Activated CD8-positive, alpha-beta T cell treated with anti-CD3 and anti-CD28 coated beads, Interleukin-2, amount 10 ng/mL, durations not matched to agents 7 days and 5 days (primary cell): ENCODE measurements around the gene SF3A1. TPM values are rescaled to one million over a fixed set of nuclear protein-coding genes. Genes with fewer than 3 reads are reported as not detected.

Source experiments
- ATAC-seq: fragments of 150-1000 bp; cut with Tn5 transposase; one replicate; pipeline ENCODE4 v1.10.0; 2021; ENCODE audit warnings: moderate library complexity
- CTCF ChIA-PET: fragments of 350-600 bp; sonication (Branson Sonifier 250); formaldehyde crosslinking; loops from one replicate; lab custom pipeline; 2021; ENCODE audit warnings: antibody characterized with exemption; lab: Charles Lee
- POLR2A ChIA-PET: fragments of 350-600 bp; sonication (Branson Sonifier 250); formaldehyde crosslinking; loops from one replicate; lab custom pipeline; 2021; ENCODE audit warnings: antibody characterized with exemption; lab: Charles Lee
- DNase-seq: peaks from one replicate; pipeline ENCODE4 v3.0.0-alpha.2; 2020
- H3K27ac Mint-ChIP-seq: one replicate; pipeline ENCODE4 v1.8.0; 2021; ENCODE audit warnings: mild to moderate bottlenecking, mixed read lengths
- H3K27me3 Mint-ChIP-seq: one replicate; pipeline ENCODE4 v1.8.0; 2021; ENCODE audit warnings: low read depth, mixed read lengths
- H3K36me3 Mint-ChIP-seq: one replicate; pipeline ENCODE4 v1.8.0; 2021; ENCODE audit warnings: low read depth, mixed read lengths
- H3K4me1 Mint-ChIP-seq: one replicate; pipeline ENCODE4 v1.8.0; 2021; ENCODE audit warnings: low read depth, mixed read lengths
- H3K4me3 Mint-ChIP-seq: one replicate; pipeline ENCODE4 v1.8.0; 2021; ENCODE audit warnings: mild to moderate bottlenecking, mixed read lengths
- H3K9me3 Mint-ChIP-seq: one replicate; pipeline ENCODE4 v1.8.0; 2022; ENCODE audit warnings: mixed read lengths; ENCODE audit not compliant: insufficient read depth
- total RNA-seq, 2 experiments: library from RNA; stranded (reverse); gene quantifications; one replicate each; pipeline ENCODE4 v1.2.3, GENCODE V29; 2021

Gene SF3A1
- total RNA-seq, 2 experiments from 2014 or later, result 211 to 246 TPM

GRCh38 chr22:30293026-30293425 lies 63.7 kb downstream of the SF3A1 start:
- ChIA-PET POLR2A (interaction anchor here (0.7 to 10.2 kb wide), 4 partner anchors 11 to 64 kb away, joined by 3 to 117 read pairs (median 20); partner anchors contain the start of genes CCDC157 and SF3A1), CTCF (interaction anchor here (1.0 to 7.0 kb wide), 2 partner anchors 8 to 98 kb away, joined by 3 to 346 read pairs; partner anchors contain the start of genes RNF215 and SEC14L2)
- Mint-ChIP-seq H3K9me3 (no peaks in the 10 kb centered on the region), H3K36me3 (peaks cover 49% of the 10 kb centered on the region), H3K4me1 (peaks cover 56% of the 10 kb centered on the region), H3K27ac (no peak overlapping the region), H3K27me3 (no peaks in the 10 kb centered on the region), H3K4me3 (no peak overlapping the region)
- ATAC-seq (no peak), DNase-seq (no peak)

DNA sequence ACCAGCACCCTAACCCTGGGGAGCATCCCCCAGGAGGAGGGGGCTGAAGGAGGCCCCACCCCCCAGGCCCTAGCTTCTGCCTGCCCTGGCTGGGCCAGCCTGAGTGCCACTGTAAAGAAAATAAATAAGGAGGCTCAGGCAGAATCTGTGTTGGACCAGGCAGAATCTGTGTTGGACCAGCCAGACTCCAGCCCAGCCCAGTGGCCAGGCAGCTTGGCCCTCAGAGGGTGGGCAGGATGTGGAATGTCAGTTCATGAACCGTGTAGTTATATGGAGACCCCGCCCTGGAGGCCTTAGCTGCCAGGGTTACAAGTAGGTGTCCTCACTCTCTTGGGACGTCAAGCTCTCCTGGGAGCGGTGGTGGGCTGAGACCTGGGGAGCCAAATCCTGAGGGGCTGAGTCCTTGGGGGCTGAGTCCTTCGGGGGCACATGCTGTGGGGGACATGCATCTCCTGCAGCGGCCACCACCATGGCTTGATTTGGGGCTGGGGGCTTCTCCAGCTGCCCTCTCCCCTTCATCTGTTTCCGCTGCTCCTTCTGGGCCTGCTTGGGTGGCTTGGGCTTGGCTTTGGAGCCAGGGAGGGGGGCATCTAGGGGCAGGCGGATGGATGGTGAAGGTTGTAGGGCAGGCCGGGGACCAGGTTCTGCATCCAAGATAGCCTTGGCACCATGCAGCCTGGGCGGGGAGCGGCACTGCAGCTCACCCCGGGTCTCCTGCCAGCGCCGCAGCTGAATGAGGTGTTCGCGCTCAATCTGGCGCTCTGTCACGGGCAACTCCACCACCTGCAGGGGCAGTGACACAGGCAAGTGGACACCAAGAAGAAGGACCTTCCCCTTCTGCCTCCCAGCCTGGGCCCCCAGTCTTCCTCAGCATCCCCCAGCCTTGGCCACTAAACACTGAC lies 64.4 kb downstream of the SF3A1 start:
- Mint-ChIP-seq H3K9me3 (no peaks in the 10 kb centered on the region), H3K27me3 (no peaks in the 10 kb centered on the region), H3K27ac (peak overlapping the region; percentile 75), H3K4me1 (peaks cover 56% of the 10 kb centered on the region), H3K4me3 (no peak overlapping the region), H3K36me3 (peaks cover 43% of the 10 kb centered on the region)
- ATAC-seq, result no peak
- POLR2A ChIA-PET, result interaction anchor here (0.5 to 10.2 kb wide), 6 partner anchors 8 to 64 kb away, joined by 3 to 117 read pairs (median 3); partner anchors contain the start of genes CCDC157 and SF3A1
- CTCF ChIA-PET, result interaction anchor here (1.0 to 7.0 kb wide), 6 partner anchors 9 to 134 kb away, joined by 3 to 346 read pairs (median 3); partner anchors contain the start of genes RNF215 and SEC14L2
- DNase-seq, result no peak

DNA sequence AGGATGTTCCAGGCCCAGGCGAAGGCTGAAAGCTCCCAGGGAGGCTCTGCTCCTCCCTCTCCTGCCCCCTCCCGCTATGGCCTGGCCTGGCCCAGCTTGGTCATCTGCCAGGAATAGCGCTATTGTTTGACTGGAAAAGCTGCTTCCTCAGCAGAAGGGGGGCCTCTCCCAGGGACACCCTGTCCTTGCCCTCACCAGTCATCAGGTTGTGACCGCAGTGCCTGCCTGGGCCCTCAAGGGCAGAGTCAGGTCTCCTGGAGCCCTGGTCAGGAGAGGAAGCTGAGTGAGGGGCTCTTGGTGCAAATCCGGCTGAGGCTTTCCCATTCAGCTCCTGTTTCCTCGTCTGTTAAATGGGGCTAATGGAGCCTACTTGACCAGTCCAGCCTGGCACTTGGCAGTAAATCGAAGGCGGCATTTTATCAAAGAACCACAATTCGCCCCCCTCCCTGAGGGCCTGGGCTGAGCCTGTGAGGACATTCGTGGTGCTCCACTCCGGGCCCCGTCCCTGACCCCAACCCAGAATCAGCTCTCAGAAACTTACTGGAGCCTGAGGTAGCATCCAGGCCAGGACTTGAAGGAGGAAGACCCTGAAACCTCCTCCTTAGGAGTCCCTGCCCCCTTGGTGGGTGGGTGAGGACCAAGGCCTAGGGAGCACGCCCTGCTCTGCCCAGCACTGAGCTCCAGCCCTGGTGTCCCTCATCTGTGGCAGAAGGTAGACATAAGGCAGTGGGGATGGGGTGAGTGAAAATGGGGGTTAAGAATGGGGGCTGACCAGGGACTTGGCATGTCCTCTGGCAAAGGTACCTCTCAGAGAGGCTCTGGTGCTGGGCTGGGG lies 65.4 kb downstream of the SF3A1 start:
- CTCF ChIA-PET, result interaction anchor here (1.0 to 7.0 kb wide), 10 partner anchors 12 to 183 kb away, joined by 3 to 346 read pairs (median 4); partner anchors contain the start of genes RNF215 and SEC14L2
- Mint-ChIP-seq H3K36me3 (peaks cover 38% of the 10 kb centered on the region), H3K27ac (peak overlapping the region; percentile 86), H3K4me3 (no peak overlapping the region), H3K27me3 (no peaks in the 10 kb centered on the region), H3K4me1 (peaks cover 55% of the 10 kb centered on the region), H3K9me3 (no peaks in the 10 kb centered on the region)
- POLR2A ChIA-PET, result interaction anchor here (0.5 to 10.2 kb wide), 7 partner anchors 9 to 184 kb away, joined by 3 to 117 read pairs (median 4); partner anchors contain the start of genes CCDC157, SF3A1 and TBC1D10A
- no peak for ATAC-seq
- DNase-seq, result no peak

DNA sequence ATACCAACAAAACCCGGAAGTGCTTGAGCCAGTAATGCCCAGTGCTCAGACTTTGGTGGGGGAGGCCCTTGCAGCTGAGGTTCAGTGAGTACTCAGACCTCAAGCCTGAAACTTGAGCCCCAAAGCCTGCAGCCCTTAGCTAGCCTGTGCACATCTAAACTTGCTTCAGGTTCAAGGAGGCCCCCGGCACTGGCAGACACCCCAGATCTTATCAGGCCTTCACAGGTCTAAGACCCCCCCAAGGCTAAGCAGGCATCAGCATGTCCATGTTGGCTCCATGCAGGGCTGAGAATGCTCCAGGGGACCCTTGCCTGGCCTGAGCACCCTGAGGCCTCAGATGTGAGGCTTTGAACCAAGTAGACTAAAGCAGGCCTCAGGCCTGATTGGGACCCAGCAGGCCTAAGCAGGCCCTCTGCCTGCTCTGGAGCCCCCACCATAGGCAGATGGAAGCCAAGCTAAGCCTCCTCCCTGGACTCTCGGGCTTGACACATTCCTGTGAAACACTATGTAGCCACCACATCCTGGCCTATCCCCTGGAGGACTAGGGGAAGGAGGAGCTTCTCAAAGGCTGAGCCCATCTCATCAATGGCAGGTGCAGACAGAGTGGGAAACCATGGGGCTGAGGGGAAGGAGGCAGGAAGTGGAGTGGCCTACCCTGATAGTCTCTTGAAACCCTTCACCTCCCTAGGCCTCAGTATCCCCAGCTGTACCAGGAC lies 66.2 kb downstream of the SF3A1 start:
- peak overlapping the region; percentile 86 for H3K27ac Mint-ChIP-seq
- no peaks in the 10 kb centered on the region for H3K9me3 Mint-ChIP-seq
- CTCF ChIA-PET, result interaction anchor here (0.8 to 7.0 kb wide), 13 partner anchors 13 to 182 kb away, joined by 3 to 346 read pairs (median 18); partner anchors contain the start of genes CCDC157, MTFP1, RNF215 and SEC14L2
- peaks cover 30% of the 10 kb centered on the region for H3K36me3 Mint-ChIP-seq
- peak overlapping the region; percentile 80 for H3K4me3 Mint-ChIP-seq
- ATAC-seq (no peak), DNase-seq (peak; percentile 41)
- POLR2A ChIA-PET, result interaction anchor here (0.5 to 10.2 kb wide), 9 partner anchors 14 to 461 kb away, joined by 3 to 117 read pairs (median 13); partner anchors contain the start of genes CCDC157, RNF215, SF3A1 and TBC1D10A
- H3K27me3 Mint-ChIP-seq, result no peaks in the 10 kb centered on the region
- H3K4me1 Mint-ChIP-seq, result peaks cover 51% of the 10 kb centered on the region

- CTCF ChIA-PET, result interaction anchor here (0.8 to 7.0 kb wide), 11 partner anchors 14 to 137 kb away, joined by 3 to 346 read pairs (median 25); partner anchors contain the start of genes CCDC157, MTFP1, RNF215 and SEC14L2
Observed at GRCh38 chr22:30289980-30290313, 66.7 kb downstream of the SF3A1 start.

DNA sequence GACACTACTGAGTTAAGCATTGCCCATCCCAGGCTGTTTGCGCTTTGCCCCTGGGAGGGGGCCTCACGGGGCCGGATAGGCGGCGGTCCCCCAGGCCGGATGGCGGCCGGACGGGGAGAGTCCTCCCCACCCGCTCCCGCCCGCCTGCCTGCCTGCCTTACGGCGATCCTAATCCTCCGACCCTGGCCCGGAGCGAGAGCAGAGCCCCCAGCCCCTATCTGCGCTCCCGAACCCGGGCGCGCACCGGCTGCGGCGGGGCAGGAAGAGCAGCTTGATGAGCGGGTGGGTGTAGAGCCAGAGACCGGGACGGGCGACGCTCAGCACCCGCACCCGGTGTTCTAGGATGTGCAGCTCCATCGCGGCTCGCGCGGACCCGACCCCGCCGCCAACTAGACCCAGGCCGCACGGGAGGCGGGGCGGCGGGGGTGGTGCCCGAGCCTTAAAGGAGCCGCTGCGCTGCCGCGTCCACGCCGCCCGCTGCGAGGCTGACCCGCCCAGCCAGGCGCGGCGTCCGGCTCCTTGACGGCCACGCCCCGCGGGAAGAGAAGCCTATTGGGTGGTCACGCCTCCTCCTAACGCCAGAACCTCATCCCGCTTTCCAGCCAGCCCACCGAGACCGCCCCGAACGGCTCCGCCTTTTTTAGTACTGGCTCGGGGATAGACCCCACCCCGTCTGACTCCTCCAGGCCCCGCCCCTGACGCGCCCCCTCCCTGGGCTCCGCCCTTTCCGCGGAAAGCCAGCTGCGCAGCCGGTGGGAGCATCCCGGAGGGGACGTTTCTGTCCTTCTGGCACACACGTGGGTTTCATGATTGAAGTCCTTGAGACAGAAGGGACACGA lies 67.3 kb downstream of the SF3A1 start, which contains the start of gene CASTOR1:
Gene CASTOR1, minus strand, starts transcription at position 365 of the 839 bp plus-strand sequence. Its CDS starts 8 bp downstream, at position 357.
- POLR2A ChIA-PET, result interaction anchor here (0.9 to 10.2 kb wide), 17 partner anchors 9 to 101 kb away, joined by 3 to 117 read pairs (median 6); partner anchors contain the start of genes CCDC157, RNF215, SF3A1 and TBC1D10A
- ATAC-seq, result peak; percentile 83

More at GRCh38 chr22:30289980-30290313, 66.7 kb downstream of the SF3A1 start:
- no peaks in the 10 kb centered on the region for H3K9me3 Mint-ChIP-seq
- peak overlapping the region; percentile 80 for H3K4me3 Mint-ChIP-seq
- DNase-seq (no peak), ATAC-seq (peak; percentile 25)
- peaks cover 30% of the 10 kb centered on the region for H3K36me3 Mint-ChIP-seq
- H3K4me1 Mint-ChIP-seq, result peaks cover 54% of the 10 kb centered on the region
- H3K27me3 Mint-ChIP-seq, result no peaks in the 10 kb centered on the region
- H3K27ac Mint-ChIP-seq, result peak overlapping the region; percentile 86
- POLR2A ChIA-PET, result interaction anchor here (1.0 to 10.2 kb wide), 10 partner anchors 8 to 96 kb away, joined by 3 to 117 read pairs (median 10); partner anchors contain the start of genes CCDC157, RNF215, SF3A1 and TBC1D10A

DNA sequence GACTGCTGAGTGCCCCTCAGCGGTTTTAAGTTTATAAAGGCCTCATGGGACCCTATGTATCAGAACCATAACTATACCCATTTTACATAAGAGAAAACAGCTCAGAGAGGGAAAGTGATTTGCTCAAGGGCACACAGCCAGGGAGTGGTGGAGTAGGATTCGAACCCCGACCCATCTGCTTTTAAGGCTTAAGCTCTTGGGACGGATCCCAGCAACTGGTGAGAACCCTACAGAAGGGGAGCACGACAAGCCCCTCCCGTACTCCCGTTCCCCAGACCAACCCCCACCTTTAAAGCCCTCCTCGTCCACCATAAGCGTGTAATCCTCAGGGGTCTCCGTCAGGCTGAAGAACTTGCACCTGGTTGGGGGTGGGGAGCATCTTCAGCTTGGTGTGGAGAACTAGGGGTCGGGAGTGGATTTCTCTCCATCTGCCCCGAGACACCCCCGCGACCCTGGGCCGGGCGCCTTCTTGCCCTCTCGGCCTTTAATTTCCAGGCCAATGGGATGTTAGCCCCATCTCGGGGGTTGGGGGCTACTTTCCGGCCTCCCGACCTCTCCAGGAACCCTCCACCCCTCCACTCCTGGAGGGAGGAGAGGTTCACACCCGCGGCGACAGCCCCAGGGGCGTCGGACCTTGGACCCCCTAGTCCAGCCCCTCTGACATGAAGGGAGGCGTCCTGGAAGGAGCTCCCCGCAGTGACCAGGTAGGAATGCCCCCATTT lies 68.1 kb downstream of the SF3A1 start:
- ChIA-PET POLR2A (interaction anchor here (0.6 to 10.2 kb wide), 16 partner anchors 9 to 574 kb away, joined by 3 to 117 read pairs (median 7); partner anchors contain the start of genes CCDC157, RNF215, SF3A1 and TBC1D10A), CTCF (interaction anchor here (0.5 to 7.0 kb wide), 61 partner anchors 11 to 660 kb away, joined by 3 to 346 read pairs (median 5); partner anchors contain the start of genes CCDC157, MTFP1, RNF215 and SEC14L2)
- Mint-ChIP-seq H3K9me3 (no peaks in the 10 kb centered on the region), H3K4me1 (peaks cover 67% of the 10 kb centered on the region), H3K27me3 (no peaks in the 10 kb centered on the region), H3K27ac (peak overlapping the region; percentile 57), H3K36me3 (peaks cover 27% of the 10 kb centered on the region), H3K4me3 (peak overlapping the region; percentile 80)
- DNase-seq (no peak), ATAC-seq (no peak)

More for the DNA sequence above, 67.3 kb downstream of the SF3A1 start, which contains the start of gene CASTOR1:
- H3K36me3 Mint-ChIP-seq, result peaks cover 33% of the 10 kb centered on the region
- peak within 1 kb of the TSS; percentile 86 for H3K27ac Mint-ChIP-seq
- no peaks in the 10 kb centered on the region for H3K9me3 Mint-ChIP-seq
- CTCF ChIA-PET, result interaction anchor here (0.7 to 7.0 kb wide), 37 partner anchors 11 to 420 kb away, joined by 3 to 346 read pairs (median 10); partner anchors contain the start of genes CCDC157, MTFP1, RNF215 and SEC14L2
- peaks cover 60% of the 10 kb centered on the region for H3K4me1 Mint-ChIP-seq
- H3K4me3 Mint-ChIP-seq, result peak within 1 kb of the TSS; percentile 80
- no peaks in the 10 kb centered on the region for H3K27me3 Mint-ChIP-seq
- DNase-seq, result peak; percentile 95

- Mint-ChIP-seq H3K27me3 (no peaks in the 10 kb centered on the region), H3K4me1 (peaks cover 74% of the 10 kb centered on the region), H3K27ac (peak overlapping the region; percentile 57), H3K9me3 (no peaks in the 10 kb centered on the region), H3K4me3 (peak overlapping the region; percentile 80), H3K36me3 (peaks cover 24% of the 10 kb centered on the region)
- peak; percentile 94 for DNase-seq
- peak; percentile 40 for ATAC-seq
- ChIA-PET CTCF (interaction anchor here (0.7 to 7.0 kb wide), 57 partner anchors 10 to 659 kb away, joined by 3 to 346 read pairs (median 5); partner anchors contain the start of genes CCDC157, MTFP1, RNF215 and SEC14L2), POLR2A (interaction anchor here (1.0 to 10.2 kb wide), 13 partner anchors 10 to 180 kb away, joined by 3 to 117 read pairs (median 8); partner anchors contain the start of genes CCDC157, RNF215, SF3A1 and TBC1D10A)
Observed at GRCh38 chr22:30287648-30288418, 68.9 kb downstream of the SF3A1 start.
